ENCODE measurements around the gene NR4A1.

The NR4A1 gene

GRCh38 chr12:52079576-52080402, 28.5 kb downstream of the NR4A1 start, which contains the start of gene SMIM41:
Gene SMIM41, plus strand, starts transcription at chr12:52079704. Its CDS starts 76 bp downstream, at chr12:52079780.
- DNase-seq: no peak

GRCh38 chr12:52080403-52081251, 29.4 kb downstream of the NR4A1 start:
- DNase-seq: no peak

GRCh38 chr12:52081263-52081733, 30.1 kb downstream of the NR4A1 start:
- peak in 1 of 2 experiments; percentile 46 for DNase-seq

- DNase-seq: no peak
Observed at GRCh38 chr12:52082026-52082668, 30.9 kb downstream of the NR4A1 start.

GRCh38 chr12:52082669-52082987, 31.4 kb downstream of the NR4A1 start:
- no peak for DNase-seq

- DNase-seq: peak; percentile 39 to 61
Observed at GRCh38 chr12:52082988-52083637, 31.9 kb downstream of the NR4A1 start.

- no peak for DNase-seq
Observed at GRCh38 chr12:52083638-52083996, 32.4 kb downstream of the NR4A1 start.

- DNase-seq: no peak
Observed at GRCh38 chr12:52084491-52085231, 33.4 kb downstream of the NR4A1 start.

- no peak for DNase-seq
Observed at GRCh38 chr12:52085682-52086180, 34.5 kb downstream of the NR4A1 start.

GRCh38 chr12:52086366-52086765, 35.1 kb downstream of the NR4A1 start:
- no peak for DNase-seq

GRCh38 chr12:52086944-52087835, 35.9 kb downstream of the NR4A1 start:
- DNase-seq: no peak

GRCh38 chr12:52087961-52088820, 36.9 kb downstream of the NR4A1 start:
- peak in 1 of 2 experiments; percentile 64 for DNase-seq

GRCh38 chr12:52089491-52089890, 38.2 kb downstream of the NR4A1 start:
- DNase-seq: no peak

- DNase-seq: no peak
Observed at GRCh38 chr12:52090291-52090690, 39.0 kb downstream of the NR4A1 start.

GRCh38 chr12:52091061-52091460, 39.8 kb downstream of the NR4A1 start:
- DNase-seq: no peak

- no peak for DNase-seq
Observed at GRCh38 chr12:52091869-52092268, 40.6 kb downstream of the NR4A1 start.

GRCh38 chr12:52093346-52093745, 42.1 kb downstream of the NR4A1 start:
- DNase-seq: no peak

GRCh38 chr12:52096332-52097044, 45.2 kb downstream of the NR4A1 start:
- DNase-seq: no peak

GRCh38 chr12:52097045-52097666, 45.9 kb downstream of the NR4A1 start:
- no peak for DNase-seq

Measured in NCI-H524 (cell line).